Measurements from ENCODE around the gene GAR1.
"Not testable (repeated sequence)": the region's sequence is repeated elsewhere in the genome, so short reads cannot be mapped to it uniquely, and the experiment has no call there.

GAR1 gene

DNA sequence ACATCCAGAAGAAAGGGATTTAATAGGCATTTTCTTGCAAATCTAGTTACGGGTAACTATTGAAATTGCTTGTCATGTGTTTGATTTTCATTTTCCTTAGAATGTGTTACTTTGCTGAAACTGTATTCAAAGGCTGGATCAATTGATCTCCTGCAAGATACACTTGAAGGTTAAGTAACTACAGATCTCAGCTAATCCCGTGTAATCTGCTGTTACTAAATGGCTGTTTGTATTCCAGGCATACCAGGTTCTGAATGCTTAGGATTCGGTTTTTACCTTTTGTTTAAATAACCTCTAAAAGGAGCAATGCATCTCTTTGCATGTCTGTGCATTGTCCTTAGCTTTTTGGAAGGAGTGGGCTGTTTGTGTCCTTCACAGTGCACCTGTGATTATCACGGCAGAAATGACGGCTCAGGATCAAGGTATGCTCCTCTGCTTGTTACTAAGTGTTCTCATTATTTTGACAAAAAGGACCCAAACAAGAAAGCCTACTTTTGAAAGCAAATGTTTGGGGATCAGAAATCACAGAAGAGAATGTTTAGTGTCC, 32.4 kb downstream of the GAR1 start, which contains the start of gene LRIT3:
Gene LRIT3, plus strand, starts transcription at position 212 of the 547 bp plus-strand sequence. Its CDS starts 95 bp downstream, at position 307.
- DNase-seq, result no peak

DNA sequence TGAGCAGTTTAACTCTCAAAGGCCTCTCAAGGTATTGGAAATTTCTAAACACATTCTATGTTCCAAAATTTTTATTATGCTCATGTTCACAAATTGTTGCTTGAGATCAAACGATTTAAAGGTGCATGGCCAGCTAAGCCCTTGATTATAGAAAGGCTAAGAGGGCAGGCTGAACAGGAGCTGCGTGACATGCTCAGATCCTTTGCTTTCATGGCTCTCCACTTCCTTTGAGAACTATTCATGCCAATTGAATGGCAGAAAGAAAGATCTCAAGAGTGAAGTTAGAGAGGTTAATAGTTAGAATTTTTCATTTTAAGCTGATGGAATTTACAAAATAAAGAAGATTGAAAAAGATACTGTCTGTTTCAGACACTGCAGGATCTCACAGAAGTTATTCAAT, 32.9 kb downstream of the GAR1 start:
- no peak for DNase-seq

- DNase-seq, result no peak
Observed at GRCh38 chr4:109850601-109851000, 35.0 kb downstream of the GAR1 start.

- not testable (repeated sequence) for DNase-seq
Observed at GRCh38 chr4:109859426-109860300, 44.1 kb downstream of the GAR1 start.

DNA sequence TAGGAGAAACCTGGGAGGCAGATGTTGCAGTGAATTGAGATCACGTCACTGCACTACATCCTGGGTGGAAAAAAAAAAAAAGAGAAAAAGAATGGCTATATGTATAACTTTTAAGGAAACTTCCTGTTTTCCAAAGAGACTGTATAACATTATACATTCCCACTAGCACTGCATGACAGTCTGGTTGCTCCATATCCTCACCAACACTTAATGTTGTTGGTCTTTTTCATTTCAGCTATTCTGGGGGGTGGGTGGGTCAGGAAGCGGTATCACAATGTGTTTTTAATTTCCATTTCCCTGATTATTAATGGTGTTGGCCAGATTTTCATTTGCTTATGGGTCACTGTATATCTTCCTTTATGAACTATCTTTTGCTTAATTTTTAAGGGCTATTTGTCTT, 45.7 kb downstream of the GAR1 start:
- no peak for DNase-seq

GRCh38 chr4:109861916-109862511, 46.5 kb downstream of the GAR1 start:
- no peak for DNase-seq

DNA sequence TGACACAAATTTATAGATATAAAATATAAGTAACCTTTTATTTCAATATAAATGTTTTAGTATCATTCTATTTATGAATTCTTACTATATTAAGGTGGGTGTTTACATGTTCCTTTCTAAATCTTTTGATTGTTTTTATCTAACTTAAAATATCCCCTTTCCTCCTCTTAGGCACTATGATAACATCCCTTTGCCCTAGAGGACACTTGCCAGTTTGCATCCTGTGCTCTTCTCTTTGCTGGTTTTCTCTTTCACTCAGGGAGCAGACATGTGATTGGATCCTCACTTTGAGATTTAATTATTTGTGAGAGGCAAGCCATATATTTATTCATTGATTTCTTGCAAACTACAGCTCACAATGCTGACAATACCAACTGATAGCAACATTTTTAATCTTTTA, 48.6 kb downstream of the GAR1 start:
- no peak for DNase-seq

GRCh38 chr4:109870061-109870460, 54.5 kb downstream of the GAR1 start:
- DNase-seq, result no peak

DNA sequence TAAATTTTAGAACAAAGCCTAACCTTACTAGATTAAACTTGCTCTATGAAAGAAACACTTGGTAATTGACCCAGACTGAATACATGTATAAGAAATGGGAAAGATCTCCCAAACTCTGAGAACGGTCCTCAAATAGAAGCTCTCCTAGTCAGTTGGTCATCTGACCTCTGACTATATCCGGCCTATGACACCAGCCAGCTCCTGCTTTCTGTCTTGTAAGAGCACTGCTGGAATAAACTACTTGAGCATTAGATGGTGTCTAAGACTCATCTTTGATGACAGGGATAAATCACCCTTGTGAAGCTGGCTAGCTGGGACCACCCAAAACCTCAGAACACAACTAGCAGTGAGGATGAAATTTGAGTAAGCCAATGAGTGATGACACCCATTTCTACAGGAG, 56.5 kb downstream of the GAR1 start:
- DNase-seq, result no peak

GRCh38 chr4:109872950-109873656, 57.5 kb downstream of the GAR1 start:
- DNase-seq, result no peak

GRCh38 chr4:109873791-109874514, 58.4 kb downstream of the GAR1 start:
- DNase-seq, result no peak
